HG02623 (cell line): Measurements from ENCODE around the gene TPPP2.

Experiments used
- ATAC-seq: cut with Tn5 transposase; IDR thresholded peaks from one replicate; pipeline ENCODE4 v1.9.1; 2021; ENCODE audit warnings: moderate library complexity; ENCODE audit not compliant: unreplicated experiment

The TPPP2 gene

DNA sequence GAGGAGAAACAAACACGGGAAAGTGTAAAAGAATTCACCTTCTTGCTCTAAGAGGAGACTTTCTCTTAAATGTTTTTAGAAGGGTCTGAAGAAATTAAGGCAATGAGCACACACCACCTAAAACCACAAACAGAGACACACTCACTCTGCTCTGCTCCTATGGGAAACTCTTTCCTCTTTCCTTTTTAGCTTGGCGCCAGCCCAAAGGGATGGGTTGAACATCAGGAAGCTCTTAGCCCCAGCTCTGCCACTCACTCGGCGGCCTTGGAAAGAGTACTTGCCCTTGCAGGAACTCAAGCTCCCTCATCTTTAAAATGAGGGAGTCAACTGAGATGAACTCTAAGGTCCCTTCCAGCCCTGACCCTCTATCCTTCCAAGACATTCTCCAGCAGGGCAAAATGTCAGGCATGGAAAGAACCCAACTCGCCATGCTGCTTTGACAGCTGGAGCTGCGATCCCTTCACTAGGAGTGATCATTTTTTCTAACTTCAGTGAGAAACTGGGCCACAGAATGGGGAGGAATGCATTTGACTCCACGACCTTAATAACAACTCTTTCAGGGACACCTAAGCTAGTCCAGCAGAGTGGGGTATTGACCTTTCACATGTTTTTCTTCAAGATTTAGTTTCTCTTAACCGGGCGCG is 26.6 kb downstream of the TPPP2 start:
- ATAC-seq: no peak

DNA sequence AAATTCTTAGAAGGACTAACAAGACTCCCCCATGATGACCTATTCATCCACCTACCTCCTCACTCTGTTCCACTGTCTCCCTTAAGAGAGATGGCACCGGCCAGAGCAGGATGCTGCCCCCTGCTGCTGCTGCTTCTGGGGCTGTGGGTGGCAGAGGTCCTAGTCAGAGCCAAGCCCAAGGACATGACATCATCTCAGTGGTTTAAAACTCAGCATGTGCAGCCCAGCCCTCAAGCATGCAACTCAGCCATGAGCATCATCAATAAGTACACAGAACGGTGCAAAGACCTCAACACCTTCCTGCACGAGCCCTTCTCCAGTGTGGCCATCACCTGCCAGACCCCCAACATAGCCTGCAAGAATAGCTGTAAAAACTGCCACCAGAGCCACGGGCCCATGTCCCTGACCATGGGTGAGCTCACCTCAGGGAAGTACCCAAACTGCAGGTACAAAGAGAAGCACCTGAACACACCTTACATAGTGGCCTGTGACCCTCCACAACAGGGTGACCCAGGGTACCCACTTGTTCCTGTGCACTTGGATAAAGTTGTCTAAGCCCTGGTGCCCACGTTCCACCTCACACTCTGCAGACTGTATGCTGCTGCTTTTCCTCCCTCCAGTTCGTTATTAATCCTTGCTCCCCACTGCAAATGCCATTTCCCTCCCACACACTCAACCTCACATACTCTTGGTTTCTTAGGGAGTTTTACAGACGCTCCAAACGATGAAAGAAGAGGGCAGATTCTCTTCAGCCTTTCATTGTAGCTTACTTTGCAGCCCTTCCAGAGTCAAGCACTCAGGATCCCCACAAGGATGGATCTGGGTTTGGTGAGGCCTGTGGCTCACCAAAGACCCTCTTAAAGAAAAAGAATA is 28.0 kb downstream of the TPPP2 start, which contains the start of gene RNASE8:
TSS of gene RNASE8 (plus strand) at position 20 of the 873 bp plus-strand sequence. CDS start at position 91, 71 bp downstream.
- ATAC-seq: no peak

DNA sequence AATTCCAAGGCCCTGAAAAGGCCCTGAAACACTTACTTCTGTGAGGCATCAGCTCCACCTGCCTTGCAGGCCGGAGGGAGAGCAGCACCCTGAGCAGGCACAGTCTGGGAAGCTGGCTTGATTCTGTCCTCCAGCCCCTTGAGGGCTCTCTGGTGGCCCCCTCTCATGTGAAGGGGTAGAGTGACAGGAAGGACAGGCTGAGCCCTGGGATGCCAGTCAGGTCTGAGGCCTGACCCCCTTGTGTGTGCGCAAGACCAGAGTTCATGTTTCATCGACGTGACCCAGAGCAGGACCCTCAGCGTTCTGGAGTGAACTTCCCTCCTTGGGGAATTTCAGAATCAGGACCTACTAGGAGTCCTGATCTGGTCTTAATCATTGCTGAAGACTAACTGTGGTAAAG is 28.9 kb downstream of the TPPP2 start:
- no peak for ATAC-seq

DNA sequence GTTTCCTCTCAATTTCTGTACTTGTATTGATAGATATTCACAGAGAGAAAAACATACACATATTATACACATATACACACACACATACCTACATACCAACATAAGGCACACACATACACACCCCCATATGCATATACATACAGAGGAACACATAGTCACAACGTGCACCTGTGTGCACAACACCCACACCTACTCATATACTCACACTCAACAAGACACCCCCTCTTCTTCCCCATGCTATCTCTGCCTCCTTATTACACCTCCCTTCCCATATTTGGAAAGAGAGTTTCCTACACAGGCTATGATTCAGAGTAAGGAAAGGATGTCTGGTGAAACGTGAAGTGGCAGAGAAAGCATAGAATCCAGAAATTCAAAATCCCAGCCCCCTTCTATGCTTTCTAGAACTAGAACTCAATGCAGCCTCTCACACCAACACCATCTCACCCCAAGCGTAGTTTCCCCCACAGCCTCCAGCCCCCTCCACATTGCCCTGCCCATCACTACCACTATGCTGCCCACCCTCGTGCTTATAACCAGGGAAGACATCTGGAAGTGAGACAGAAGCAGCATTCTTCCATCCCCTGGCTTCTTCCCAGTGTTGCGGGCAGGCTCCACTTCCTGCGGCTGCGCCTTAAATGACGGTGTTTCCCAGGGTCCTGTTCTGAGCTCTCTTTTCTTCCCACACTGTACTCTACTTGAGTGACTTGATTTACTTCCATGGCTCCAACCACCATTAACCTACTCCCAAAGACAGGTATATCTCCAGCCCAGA is 30.0 kb downstream of the TPPP2 start:
- no peak for ATAC-seq

DNA sequence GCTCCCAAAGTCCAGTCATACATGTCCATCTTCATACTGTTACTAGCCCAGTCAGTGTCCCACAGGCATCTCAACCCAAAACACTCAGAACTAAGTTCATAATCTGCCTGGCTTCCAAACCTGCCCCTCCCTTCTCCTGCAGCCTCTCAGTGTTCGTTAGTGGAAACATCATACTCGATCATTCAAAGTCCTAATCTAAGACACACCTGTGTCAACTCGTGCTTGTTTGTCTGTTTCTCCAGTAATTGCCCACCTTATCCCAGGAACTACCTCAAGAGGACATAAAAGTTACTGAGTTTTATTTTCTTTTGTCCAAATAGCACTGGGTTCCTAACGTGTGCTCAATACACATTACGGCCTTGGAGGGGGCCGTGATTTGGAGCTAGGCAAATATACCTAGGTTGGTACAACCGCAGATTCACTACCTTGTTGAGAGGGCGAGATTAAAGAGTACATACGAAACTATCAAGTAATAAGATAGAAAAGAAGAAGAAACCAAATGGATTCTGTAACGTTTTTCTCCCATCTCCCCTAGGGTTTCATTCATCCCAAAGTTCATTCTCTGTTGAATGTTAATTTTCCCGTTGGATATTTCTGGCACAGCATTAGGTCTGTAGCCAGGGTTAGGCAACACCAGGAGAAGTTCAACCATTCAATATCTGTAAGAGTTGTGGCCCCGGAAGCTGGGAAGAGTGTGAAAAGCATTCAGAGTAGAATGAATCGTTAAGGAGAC is 30.8 kb downstream of the TPPP2 start:
- no peak for ATAC-seq

DNA sequence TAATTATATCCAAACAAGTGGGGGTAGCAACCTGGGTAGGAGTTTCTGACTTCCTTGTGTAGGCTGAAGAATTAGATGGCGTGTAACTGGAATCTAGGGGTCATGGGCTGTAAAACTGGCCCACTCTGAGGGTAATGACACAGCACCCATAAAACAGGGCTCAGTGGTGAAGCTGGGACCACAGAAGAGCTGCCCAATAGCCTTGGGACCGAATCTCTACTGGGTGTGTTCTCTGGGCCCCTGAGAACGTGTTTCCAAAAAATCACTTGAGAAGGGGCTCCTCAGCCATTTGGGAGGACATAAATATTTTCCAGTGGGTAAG is 31.3 kb downstream of the TPPP2 start:
- no peak for ATAC-seq

DNA sequence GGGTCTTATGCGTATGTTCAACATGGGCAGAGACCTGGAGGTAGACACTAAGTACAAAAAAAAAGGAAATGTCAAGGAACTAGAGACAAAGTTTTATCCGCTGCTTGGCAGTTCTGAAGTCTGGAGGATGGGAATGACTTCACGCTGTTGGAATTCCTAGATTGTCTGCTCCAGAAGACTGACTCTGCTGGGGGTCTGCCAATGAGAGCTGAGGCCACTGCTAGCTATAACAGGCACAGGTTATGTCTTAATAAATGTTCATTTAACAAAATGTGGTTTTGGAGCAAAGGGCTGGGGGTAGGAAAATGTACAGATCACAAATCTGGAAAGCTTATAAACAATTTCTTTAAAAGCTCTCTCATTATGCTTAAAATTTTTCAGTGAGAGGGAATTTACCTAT is 33.5 kb downstream of the TPPP2 start:
- ATAC-seq: no peak

DNA sequence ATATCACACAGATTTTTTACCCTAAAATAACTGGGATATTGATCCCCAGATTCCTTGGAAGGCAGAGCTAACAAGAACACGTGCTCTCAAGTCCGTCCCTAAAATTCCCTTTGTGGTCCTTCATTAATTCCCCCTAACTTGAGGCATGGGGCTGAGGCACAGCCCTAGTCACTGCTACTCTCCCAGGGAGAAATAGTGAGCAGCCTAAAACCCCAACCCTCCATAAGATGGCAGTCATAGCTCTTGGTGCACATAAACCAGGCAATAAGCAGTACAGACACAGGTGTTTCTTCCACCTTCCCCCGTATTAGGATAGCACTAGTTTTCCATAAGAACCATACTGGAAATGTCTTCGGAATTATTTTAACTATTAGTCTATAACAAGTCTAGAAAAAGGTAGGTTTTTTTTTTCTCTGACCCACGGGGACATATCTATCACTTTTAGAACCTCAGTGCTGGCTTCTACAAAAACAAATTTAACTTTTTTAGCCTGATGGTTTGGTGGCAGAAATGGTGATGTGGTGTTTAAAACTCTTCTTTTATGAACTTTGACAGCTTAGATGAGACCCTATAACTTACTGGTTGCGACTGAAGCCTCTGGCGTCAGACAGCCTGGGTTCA is 37.0 kb downstream of the TPPP2 start:
- ATAC-seq: no peak

DNA sequence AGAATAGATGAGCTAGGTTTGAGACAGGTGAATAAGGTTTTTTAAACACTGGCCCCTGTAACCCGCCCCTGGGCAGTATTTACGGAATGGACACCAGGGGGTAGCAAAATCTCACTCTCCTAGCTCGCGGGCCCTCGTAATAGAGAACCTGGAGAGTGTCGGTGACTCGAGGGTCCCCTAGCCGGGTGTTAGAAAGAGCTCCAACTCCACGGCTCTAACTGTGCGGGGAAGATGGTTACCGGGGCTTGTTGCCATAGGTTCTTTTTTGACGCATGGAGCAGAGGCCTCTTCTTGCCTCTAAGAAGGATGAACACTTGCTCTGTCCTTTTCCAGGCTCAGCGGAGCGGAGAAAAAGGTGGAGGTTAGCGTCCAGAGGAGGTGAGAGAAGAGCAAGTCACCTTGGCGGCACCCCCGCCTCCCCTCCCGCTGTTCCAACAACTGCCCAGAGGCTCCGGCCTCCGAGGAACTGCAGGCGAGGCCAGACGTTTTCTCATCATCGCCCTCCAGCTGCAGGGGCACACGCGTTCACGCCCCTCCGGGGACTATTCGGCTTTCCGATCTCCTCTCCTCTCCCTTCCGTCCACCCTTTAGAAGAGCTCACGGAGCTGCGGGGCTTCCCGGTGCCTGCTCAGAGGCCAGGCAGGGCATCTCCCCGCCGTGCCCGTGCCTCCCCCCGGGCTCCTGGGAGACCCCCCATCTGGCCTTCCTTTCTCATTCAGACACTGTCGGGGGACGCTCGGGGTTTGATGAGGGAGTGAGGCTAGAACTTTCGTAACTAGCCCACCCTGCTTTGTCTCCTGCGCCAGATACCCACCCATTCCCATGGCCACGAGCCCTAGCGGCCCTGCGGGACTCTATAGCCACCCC is 38.7 kb downstream of the TPPP2 start:
- no peak for ATAC-seq

DNA sequence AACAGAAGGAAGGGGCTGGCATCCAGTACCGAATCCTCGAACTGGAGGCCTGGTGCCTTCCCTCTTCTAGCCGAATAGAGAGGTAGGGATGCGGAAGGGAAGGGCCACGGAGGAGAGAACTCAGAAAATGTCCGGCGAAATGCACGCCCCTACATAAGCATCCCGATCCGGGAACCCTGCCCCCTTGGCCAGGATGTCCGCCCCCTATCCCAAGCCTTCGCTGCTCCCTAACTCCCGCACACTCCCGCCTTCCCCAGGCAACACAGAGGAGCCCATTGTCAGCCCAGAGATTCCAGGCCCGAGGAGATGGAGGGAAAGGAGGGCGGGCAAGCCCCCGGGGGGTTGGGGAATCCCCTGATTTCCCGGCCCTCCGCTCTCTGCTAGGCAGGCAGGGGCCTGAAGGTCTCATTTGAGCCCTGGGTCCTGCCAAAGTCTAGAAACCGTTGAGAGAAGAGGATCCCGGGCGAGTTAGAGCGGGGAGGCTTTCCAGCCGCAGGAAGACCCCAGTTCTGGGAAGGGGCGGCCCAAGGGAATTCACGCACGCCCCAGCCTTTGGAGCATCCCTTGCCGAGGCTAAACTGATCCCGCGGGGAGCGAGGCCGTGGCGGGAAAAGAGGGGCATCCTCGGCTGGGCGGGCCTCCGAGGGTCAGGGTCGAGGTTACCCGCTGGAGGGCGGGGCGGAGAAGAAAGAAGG is 39.5 kb downstream of the TPPP2 start:
- ATAC-seq: no peak

DNA sequence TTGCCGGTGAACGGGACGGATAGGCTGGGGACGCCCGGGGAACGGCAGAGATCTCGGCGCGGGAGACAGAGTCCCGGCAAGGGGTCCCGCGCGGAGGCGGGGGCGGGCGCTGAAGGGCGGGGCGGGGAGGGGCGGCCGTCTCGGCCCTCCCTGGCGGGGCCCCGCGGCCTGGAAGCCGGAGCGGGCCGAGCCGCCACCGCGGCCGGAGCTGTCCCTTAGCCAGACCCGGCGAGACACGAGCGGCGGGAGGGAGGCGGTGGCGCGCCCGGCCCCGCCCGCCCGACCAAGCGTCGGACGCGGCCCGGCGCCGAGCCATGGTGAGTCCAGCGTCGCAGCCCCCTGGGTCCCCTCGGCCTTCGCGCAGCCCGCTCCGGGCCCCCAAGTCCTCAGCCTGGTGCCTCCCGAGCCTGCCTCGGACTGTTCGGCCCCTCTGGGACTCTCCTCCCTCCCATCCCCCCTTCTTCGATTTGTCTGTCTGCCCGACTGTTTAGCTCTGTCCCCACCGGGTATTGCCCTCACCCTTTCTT is 40.1 kb downstream of the TPPP2 start, which contains the start of gene ARHGEF40:
TSS of gene ARHGEF40 (plus strand) at position 222 of the 527 bp plus-strand sequence. CDS start at position 315, 93 bp downstream.
- no peak for ATAC-seq

DNA sequence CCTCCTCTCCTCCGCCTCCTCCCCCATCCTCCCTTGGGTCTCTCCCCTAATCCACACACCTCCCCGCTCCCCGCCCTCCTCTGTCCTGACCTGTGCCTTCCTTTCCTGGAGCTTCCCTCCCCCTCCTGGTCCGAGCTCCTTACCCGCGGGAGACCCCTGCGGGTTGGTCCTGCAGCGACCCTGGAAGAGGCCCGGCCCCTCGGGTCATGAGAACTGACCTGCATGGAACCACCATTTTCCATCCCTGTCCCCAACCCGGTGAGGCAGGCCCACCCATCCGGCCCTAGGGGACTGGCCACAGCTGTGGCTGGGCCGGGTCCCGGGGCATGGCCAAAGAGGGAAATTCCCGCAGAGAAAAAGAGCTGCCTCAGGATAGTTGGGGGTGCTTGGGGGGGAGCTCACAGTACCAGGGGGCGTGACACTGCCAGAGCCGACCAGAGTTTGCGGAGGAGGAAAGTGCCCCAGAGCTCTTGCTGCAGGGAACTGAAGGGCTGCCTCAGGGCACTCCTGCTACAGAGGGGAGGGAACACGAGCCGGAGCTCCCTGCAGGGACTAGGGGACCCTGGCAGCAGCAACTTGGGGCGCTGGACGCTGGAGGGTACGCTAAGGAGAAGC is 40.7 kb downstream of the TPPP2 start:
- ATAC-seq: peak; percentile 9

DNA sequence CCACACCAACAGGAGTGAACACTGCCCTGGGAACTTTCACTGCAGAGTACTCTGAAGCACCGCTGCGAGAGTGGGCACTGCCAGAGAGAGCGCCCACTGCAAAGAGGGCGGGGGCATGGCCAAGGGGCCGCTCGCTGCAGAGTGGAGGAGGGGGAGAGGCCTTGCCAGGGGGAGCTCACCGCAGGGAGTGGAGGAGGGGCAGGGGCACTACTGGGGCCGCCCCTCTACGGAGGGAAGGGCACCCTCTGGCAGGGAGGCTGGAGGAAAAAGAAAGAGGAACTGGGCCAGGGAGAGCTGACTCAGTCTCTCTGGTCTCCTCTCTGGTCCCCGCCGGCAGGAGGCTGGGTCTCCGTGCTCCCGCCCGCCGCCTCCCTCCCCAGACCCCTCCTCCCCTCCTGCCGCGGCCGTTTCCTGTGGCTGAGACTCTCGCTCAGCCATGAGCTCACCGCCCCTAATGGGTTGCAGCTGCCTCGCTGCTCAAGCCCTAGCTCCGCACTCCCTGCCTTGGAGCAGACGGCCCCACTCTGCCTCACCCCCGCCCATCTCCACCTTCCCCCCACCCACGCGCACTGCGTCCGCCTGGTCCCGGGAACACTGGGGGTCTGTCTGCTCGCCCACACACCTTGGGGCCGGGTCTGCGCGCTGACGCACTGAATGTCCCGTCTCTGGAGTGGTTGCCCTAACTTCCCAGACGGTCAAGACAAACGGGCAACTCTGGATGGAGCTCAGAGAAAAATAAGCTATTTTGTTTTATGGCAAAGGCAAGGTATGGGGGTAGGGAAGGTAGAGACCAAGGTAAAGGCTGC is 41.4 kb downstream of the TPPP2 start:
- ATAC-seq: peak; percentile 69

DNA sequence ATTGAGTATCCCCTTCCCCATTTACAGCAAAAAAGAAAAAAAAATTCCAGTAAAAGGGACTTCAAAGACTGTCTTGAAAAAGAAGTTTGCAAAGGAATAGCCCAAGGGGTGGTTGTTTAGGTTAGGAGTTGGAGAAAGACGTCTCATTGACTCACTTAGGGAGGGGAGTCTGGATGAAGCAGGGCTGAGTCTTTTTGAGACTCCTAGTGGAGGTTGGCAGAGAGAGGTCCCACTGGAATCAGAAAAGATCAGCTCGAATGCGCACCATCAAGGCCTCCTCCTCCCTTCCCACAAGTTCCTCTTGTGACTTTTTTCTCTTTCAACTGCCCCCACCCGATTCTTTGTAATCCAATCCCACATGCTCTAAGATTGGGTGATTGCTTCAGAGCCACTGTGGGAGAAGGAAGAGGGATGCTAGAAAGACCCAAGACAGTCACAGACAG is 42.0 kb downstream of the TPPP2 start:
- no peak for ATAC-seq

DNA sequence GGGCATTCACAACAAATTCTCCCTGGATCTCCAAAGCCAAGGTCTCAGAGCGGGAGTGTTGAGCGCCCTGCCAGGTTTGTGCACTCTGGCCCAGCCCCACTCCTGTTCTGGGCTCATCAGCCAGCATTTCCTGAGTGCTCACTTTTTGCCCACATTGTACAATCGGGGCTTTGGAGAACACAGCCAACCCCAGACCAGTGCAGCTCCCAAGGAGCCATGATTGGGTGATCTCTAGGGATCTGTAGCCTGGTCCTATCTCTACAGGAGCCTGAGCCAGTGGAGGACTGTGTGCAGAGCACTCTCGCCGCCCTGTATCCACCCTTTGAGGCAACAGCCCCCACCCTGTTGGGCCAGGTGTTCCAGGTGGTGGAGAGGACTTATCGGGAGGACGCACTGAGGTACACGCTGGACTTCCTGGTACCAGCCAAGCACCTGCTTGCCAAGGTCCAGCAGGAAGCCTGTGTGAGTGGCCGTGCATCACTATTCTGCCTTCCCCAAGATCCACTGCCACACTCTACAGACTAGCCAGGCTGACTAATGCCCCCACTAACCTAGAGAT is 42.8 kb downstream of the TPPP2 start:
- no peak for ATAC-seq

DNA sequence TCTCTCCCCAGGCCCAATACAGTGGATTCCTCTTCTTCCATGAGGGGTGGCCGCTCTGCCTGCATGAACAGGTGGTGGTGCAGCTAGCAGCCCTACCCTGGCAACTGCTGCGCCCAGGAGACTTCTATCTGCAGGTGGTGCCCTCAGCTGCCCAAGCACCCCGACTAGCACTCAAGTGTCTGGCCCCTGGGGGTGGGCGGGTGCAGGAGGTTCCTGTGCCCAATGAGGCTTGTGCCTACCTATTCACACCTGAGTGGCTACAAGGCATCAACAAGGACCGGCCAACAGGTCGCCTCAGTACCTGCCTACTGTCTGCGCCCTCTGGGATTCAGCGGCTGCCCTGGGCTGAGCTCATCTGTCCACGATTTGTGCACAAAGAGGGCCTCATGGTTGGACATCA is 43.9 kb downstream of the TPPP2 start:
- ATAC-seq: no peak
